Measurements from ENCODE around the gene NSD2. TPM values are rescaled to one million over a fixed set of nuclear protein-coding genes. Genes with fewer than 3 reads are reported as not detected.

Gene NSD2
- total RNA-seq, 1 experiment from 2014 or later = 109 TPM

- POLR2A ChIA-PET = no interaction called here
- H3K4me3 Mint-ChIP-seq (ENCODE audit: unreplicated experiment) = no peak overlapping the region
- CTCF ChIA-PET = no interaction called here
- H3K4me1 Mint-ChIP-seq (ENCODE audit: insufficient read depth, unreplicated experiment) = peaks cover 4% of the 10 kb centered on the region
- intact Hi-C loops (cut with micrococcal nuclease) = no loop called here
- no peaks in the 10 kb centered on the region for H3K27me3 Mint-ChIP-seq (ENCODE audit: insufficient read depth, unreplicated experiment)
- H3K27ac Mint-ChIP-seq (ENCODE audit: low read depth, unreplicated experiment) = no peak overlapping the region
- no peaks in the 10 kb centered on the region for H3K9me3 Mint-ChIP-seq (ENCODE audit: unreplicated experiment)
- no peak for TF ChIP-seq CTCF (IDR thresholded peaks at IDR 0.05; ENCODE audit: unreplicated experiment)
- no peak for DNase-seq (ENCODE audit: unreplicated experiment)
- no TSS peak for BruUV-seq (replicated peaks)
- H3K36me3 Mint-ChIP-seq (ENCODE audit: insufficient read depth, unreplicated experiment) = peaks cover 83% of the 10 kb centered on the region
These were observed 107.7 kb downstream of the NSD2 start for GRCh38 chr4:1978741-1979476.

- ChIA-PET CTCF (no interaction called here), POLR2A (no interaction called here)
- intact Hi-C loops (cut with micrococcal nuclease) = no loop called here
- Mint-ChIP-seq H3K4me1 (ENCODE audit: insufficient read depth, unreplicated experiment) (peaks cover 7% of the 10 kb centered on the region), H3K4me3 (ENCODE audit: unreplicated experiment) (no peak overlapping the region), H3K27me3 (ENCODE audit: insufficient read depth, unreplicated experiment) (no peaks in the 10 kb centered on the region), H3K36me3 (ENCODE audit: insufficient read depth, unreplicated experiment) (peaks cover 88% of the 10 kb centered on the region), H3K9me3 (ENCODE audit: unreplicated experiment) (no peaks in the 10 kb centered on the region), H3K27ac (ENCODE audit: low read depth, unreplicated experiment) (no peak overlapping the region)
- no peak for DNase-seq (ENCODE audit: unreplicated experiment)
- TSS peak; percentile 46 for BruUV-seq (replicated peaks)
- TF ChIP-seq CTCF (IDR thresholded peaks at IDR 0.05; ENCODE audit: unreplicated experiment) = no peak
These were observed 108.4 kb downstream of the NSD2 start for GRCh38 chr4:1979477-1980196.

- Mint-ChIP-seq H3K4me3 (ENCODE audit: unreplicated experiment) (no peak overlapping the region), H3K9me3 (ENCODE audit: unreplicated experiment) (no peaks in the 10 kb centered on the region), H3K27ac (ENCODE audit: low read depth, unreplicated experiment) (no peak overlapping the region), H3K4me1 (ENCODE audit: insufficient read depth, unreplicated experiment) (peaks cover 9% of the 10 kb centered on the region), H3K36me3 (ENCODE audit: insufficient read depth, unreplicated experiment) (peaks cover 92% of the 10 kb centered on the region), H3K27me3 (ENCODE audit: insufficient read depth, unreplicated experiment) (no peaks in the 10 kb centered on the region)
- POLR2A ChIA-PET = no interaction called here
- BruUV-seq (replicated peaks) = no TSS peak
- TF ChIP-seq CTCF (IDR thresholded peaks at IDR 0.05; ENCODE audit: unreplicated experiment) = no peak
- intact Hi-C loops (cut with micrococcal nuclease) = no loop called here
- no peak for DNase-seq (ENCODE audit: unreplicated experiment)
- CTCF ChIA-PET = no interaction called here
These were observed 109.4 kb downstream of the NSD2 start for GRCh38 chr4:1980561-1981041.

- Mint-ChIP-seq H3K4me1 (ENCODE audit: insufficient read depth, unreplicated experiment) (peaks cover 9% of the 10 kb centered on the region), H3K36me3 (ENCODE audit: insufficient read depth, unreplicated experiment) (peaks cover 86% of the 10 kb centered on the region), H3K27me3 (ENCODE audit: insufficient read depth, unreplicated experiment) (no peaks in the 10 kb centered on the region), H3K9me3 (ENCODE audit: unreplicated experiment) (no peaks in the 10 kb centered on the region), H3K27ac (ENCODE audit: low read depth, unreplicated experiment) (peak overlapping the region; percentile 83), H3K4me3 (ENCODE audit: unreplicated experiment) (no peak overlapping the region)
- CTCF ChIA-PET = interaction anchor here (0.6 kb wide), 1 partner anchor 10 kb away, joined by 3 read pairs; no protein-coding TSS in a partner anchor
- intact Hi-C loops (cut with micrococcal nuclease) = no loop called here
- no peak for TF ChIP-seq CTCF (IDR thresholded peaks at IDR 0.05; ENCODE audit: unreplicated experiment)
- BruUV-seq (replicated peaks) = TSS peak; percentile 17
- POLR2A ChIA-PET = interaction anchor here (1.2 kb wide), 1 partner anchor 28 kb away, joined by 3 read pairs; no protein-coding TSS in a partner anchor
- no peak for DNase-seq (ENCODE audit: unreplicated experiment)
These were observed 110.3 kb downstream of the NSD2 start for GRCh38 chr4:1981251-1982058.
